GM23338 (cell line): ENCODE measurements around the gene GPR158. TPM values are rescaled to one million over a fixed set of nuclear protein-coding genes. Genes with fewer than 3 reads are reported as not detected.

Experiments
- ATAC-seq: fragments of 200-7000 bp; cut with Tn5 transposase; 3 replicates; pipeline ENCODE4 v1.9.1; 2020
- DNase-seq: peaks from one replicate; pipeline ENCODE4 v3.0.0-alpha.2; 2015; ENCODE audit warnings: low spot score
- H2AFZ ChIP-seq: fragments of 200-600 bp; sonication (generic); 2 replicates; pipeline ENCODE4 v1.8.0; 2016; ENCODE audit warnings: antibody characterized with exemption, mild to moderate bottlenecking, moderate library complexity
- H3F3A ChIP-seq: fragments of 200-600 bp; sonication (generic); replicated peaks from 2 replicates; pipeline ENCODE4 v1.8.0; 2017; ENCODE audit warnings: antibody characterized with exemption, mixed run types, low read depth
- H3K27ac ChIP-seq: fragments of 200-600 bp; sonication (generic); 2 replicates; pipeline ENCODE4 v1.6.1; 2016; ENCODE audit warnings: low read depth
- H3K27me3 ChIP-seq: fragments of 200-600 bp; sonication (generic); 2 replicates; pipeline ENCODE4 v1.8.0; 2016; ENCODE audit warnings: mild to moderate bottlenecking, mixed run types, moderate library complexity; ENCODE audit not compliant: insufficient read depth
- H3K36me3 ChIP-seq: fragments of 200-600 bp; sonication (generic); 2 replicates; pipeline ENCODE4 v1.8.0; 2016; ENCODE audit warnings: mild to moderate bottlenecking; ENCODE audit not compliant: insufficient read depth
- H3K4me1 ChIP-seq: fragments of 200-600 bp; sonication (generic); 2 replicates; pipeline ENCODE4 v1.8.0; 2016; ENCODE audit warnings: mild to moderate bottlenecking, moderate library complexity; ENCODE audit not compliant: insufficient read depth
- H3K4me2 ChIP-seq: fragments of 200-600 bp; sonication (generic); 2 replicates; pipeline ENCODE4 v1.7.1; 2017; ENCODE audit warnings: mixed run types
- H3K4me3 ChIP-seq: fragments of 200-600 bp; sonication (generic); 2 replicates; pipeline ENCODE4 v1.6.1; 2016; ENCODE audit warnings: mixed run types
- H3K79me2 ChIP-seq: fragments of 200-600 bp; sonication (generic); replicated peaks from 2 replicates; pipeline ENCODE4 v1.8.0; 2017; ENCODE audit warnings: mild to moderate bottlenecking; ENCODE audit not compliant: insufficient read depth
- H3K9me2 ChIP-seq: fragments of 200-600 bp; sonication (generic); 2 replicates; pipeline ENCODE4 v1.8.0; 2017; ENCODE audit not compliant: insufficient read depth
- H4K20me1 ChIP-seq: fragments of 200-600 bp; sonication (generic); replicated peaks from 2 replicates; pipeline ENCODE4 v1.8.0; 2017; ENCODE audit warnings: mild to moderate bottlenecking; ENCODE audit not compliant: insufficient read depth
- H3K27ac Mint-ChIP-seq: 2 replicates; pipeline ENCODE4 v1.8.0; 2020; ENCODE audit warnings: inconsistent platforms, mild to moderate bottlenecking, moderate library complexity, mixed read lengths
- H3K27me3 Mint-ChIP-seq: 3 replicates; pipeline ENCODE4 v1.8.0; 2022; ENCODE audit warnings: low read depth, mild to moderate bottlenecking, moderate library complexity, mixed read lengths, inconsistent platforms; ENCODE audit not compliant: insufficient read depth, poor library complexity
- H3K36me3 Mint-ChIP-seq: 3 replicates; pipeline ENCODE4 v1.8.0; 2021; ENCODE audit warnings: low read depth, mild to moderate bottlenecking, inconsistent platforms, moderate library complexity, mixed read lengths
- H3K4me1 Mint-ChIP-seq: 3 replicates; pipeline ENCODE4 v1.8.0; 2020; ENCODE audit warnings: mild to moderate bottlenecking, inconsistent platforms, mixed read lengths
- H3K4me3 Mint-ChIP-seq: 3 replicates; pipeline ENCODE4 v1.8.0; 2021; ENCODE audit warnings: moderate library complexity, mild to moderate bottlenecking, inconsistent platforms, mixed read lengths
- H3K9me3 Mint-ChIP-seq: 3 replicates; pipeline ENCODE4 v1.8.0; 2020; ENCODE audit warnings: moderate library complexity, mild to moderate bottlenecking, inconsistent platforms, mixed read lengths
- CREB1 ChIP-seq: fragments of 250-450 bp; sonication (Bioruptor Pico); IDR thresholded peaks from 2 replicates; pipeline ENCODE4 v1.5.0; 2020; ENCODE audit warnings: low read depth, mild to moderate bottlenecking, moderate library complexity
- EZH2 ChIP-seq: fragments of 200-600 bp; sonication (generic); IDR thresholded peaks from one replicate; pipeline ENCODE4 v1.8.0; 2017; ENCODE audit warnings: antibody characterized with exemption, mild to moderate bottlenecking, low read depth; ENCODE audit not compliant: unreplicated experiment
- EZH2phosphoT487 ChIP-seq: fragments of 200-600 bp; sonication (generic); IDR thresholded peaks from one replicate; pipeline ENCODE4 v1.8.1; 2018; ENCODE audit warnings: antibody characterized with exemption; ENCODE audit not compliant: unreplicated experiment
- JUNB ChIP-seq: IDR thresholded peaks from one replicate; pipeline ENCODE4 v1.6.1; 2016; ENCODE audit warnings: antibody characterized with exemption; ENCODE audit not compliant: unreplicated experiment
- NANOG ChIP-seq: IDR thresholded peaks from 2 replicates; pipeline ENCODE4 v1.6.1; 2016; ENCODE audit warnings: antibody characterized with exemption, borderline replicate concordance
- POLR2AphosphoS5 ChIP-seq: IDR thresholded peaks from 2 replicates; pipeline ENCODE4 v1.6.1; 2016; ENCODE audit warnings: antibody characterized with exemption, low read depth
- REST ChIP-seq: IDR thresholded peaks from one replicate; pipeline ENCODE4 v1.6.1; 2018; ENCODE audit warnings: antibody characterized with exemption; ENCODE audit not compliant: unreplicated experiment
- STAT1 ChIP-seq: IDR thresholded peaks from one replicate; pipeline ENCODE4 v1.6.1; 2016; ENCODE audit warnings: antibody characterized with exemption; ENCODE audit not compliant: unreplicated experiment
- ZNF114 ChIP-seq: fragments of 250-450 bp; sonication (Bioruptor Pico); IDR thresholded peaks from 2 replicates; pipeline ENCODE4 v1.5.0; 2020; ENCODE audit warnings: mild to moderate bottlenecking, moderate library complexity
- ZNF331 ChIP-seq: fragments of 250-450 bp; sonication (Bioruptor Pico); IDR thresholded peaks from 2 replicates; pipeline ENCODE4 v1.5.0; 2020; ENCODE audit warnings: low read depth, mild to moderate bottlenecking, moderate library complexity
- ZNF462 ChIP-seq: fragments of 250-450 bp; sonication (Bioruptor Pico); IDR thresholded peaks from 2 replicates; pipeline ENCODE4 v1.5.0; 2020; ENCODE audit warnings: mild to moderate bottlenecking, moderate library complexity
- polyA plus RNA-seq: library from polyadenylated mRNA; unstranded; fragments of >200 nt; fragmentation: Nextera tagmentation; extraction: Ambion mirVana; gene quantifications from 2 replicates; pipeline ENCODE4 v1.2.1, GENCODE V29; 2016
- total RNA-seq: library from RNA; depleted of rRNA; stranded (reverse); fragments of >200 nt; shearing (Covaris generic); gene quantifications from 2 replicates; pipeline ENCODE4 v1.2.3, GENCODE V29; 2014
- TF ChIP-seq, protein P1 (sequence below), 2 experiments: fragments of 200-600 bp in 1 of 2; sonication (generic) in 1 of 2; conservative IDR thresholded peaks; 2 replicates each; pipeline versions ENCODE4 v1.5.1 to v1.6.1; 2016 to 2017; ENCODE audit warnings: antibody characterized with exemption in 2 of 2, low read depth in 2 of 2, mild to moderate bottlenecking in 2 of 2, moderate library complexity in 1 of 2
- TF ChIP-seq, protein P2 (sequence below): IDR thresholded peaks from 2 replicates; pipeline ENCODE4 v1.6.1; 2016; ENCODE audit warnings: antibody characterized with exemption

Gene GPR158
- total and polyA plus RNA-seq, 2 experiments from 2014 or later = 0.13 to 1.5 TPM

GRCh38 chr10:25198151-25198550, 23.4 kb downstream of the GPR158 start:
- TF ChIP-seq ZNF331 (CRISPR knock-in tag) (no peak), STAT1 (no peak), NANOG (no peak), ZNF462 (CRISPR knock-in tag) (no peak), EZH2 (no peak), JUNB (no peak), POLR2AphosphoS5 (no peak), ZNF114 (CRISPR knock-in tag) (no peak), CREB1 (CRISPR knock-in tag) (no peak), EZH2phosphoT487 (no peak), REST (no peak)
- TF ChIP-seq, protein P1, sequence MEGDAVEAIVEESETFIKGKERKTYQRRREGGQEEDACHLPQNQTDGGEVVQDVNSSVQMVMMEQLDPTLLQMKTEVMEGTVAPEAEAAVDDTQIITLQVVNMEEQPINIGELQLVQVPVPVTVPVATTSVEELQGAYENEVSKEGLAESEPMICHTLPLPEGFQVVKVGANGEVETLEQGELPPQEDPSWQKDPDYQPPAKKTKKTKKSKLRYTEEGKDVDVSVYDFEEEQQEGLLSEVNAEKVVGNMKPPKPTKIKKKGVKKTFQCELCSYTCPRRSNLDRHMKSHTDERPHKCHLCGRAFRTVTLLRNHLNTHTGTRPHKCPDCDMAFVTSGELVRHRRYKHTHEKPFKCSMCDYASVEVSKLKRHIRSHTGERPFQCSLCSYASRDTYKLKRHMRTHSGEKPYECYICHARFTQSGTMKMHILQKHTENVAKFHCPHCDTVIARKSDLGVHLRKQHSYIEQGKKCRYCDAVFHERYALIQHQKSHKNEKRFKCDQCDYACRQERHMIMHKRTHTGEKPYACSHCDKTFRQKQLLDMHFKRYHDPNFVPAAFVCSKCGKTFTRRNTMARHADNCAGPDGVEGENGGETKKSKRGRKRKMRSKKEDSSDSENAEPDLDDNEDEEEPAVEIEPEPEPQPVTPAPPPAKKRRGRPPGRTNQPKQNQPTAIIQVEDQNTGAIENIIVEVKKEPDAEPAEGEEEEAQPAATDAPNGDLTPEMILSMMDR (conservative IDR thresholded peaks at IDR 0.05; ENCODE audit: low read depth in 2 of 2) = no peak
- TF ChIP-seq, protein P2, sequence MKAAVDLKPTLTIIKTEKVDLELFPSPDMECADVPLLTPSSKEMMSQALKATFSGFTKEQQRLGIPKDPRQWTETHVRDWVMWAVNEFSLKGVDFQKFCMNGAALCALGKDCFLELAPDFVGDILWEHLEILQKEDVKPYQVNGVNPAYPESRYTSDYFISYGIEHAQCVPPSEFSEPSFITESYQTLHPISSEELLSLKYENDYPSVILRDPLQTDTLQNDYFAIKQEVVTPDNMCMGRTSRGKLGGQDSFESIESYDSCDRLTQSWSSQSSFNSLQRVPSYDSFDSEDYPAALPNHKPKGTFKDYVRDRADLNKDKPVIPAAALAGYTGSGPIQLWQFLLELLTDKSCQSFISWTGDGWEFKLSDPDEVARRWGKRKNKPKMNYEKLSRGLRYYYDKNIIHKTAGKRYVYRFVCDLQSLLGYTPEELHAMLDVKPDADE = no peak
- H3K4me1 ChIP-seq = no peaks in the 10 kb centered on the region
- ATAC-seq = no peak
- H3K27ac ChIP-seq = no peak overlapping the region
- H3K27me3 Mint-ChIP-seq = no peaks in the 10 kb centered on the region
- H3K9me3 Mint-ChIP-seq = no peaks in the 10 kb centered on the region
- no peaks in the 10 kb centered on the region for H3K27me3 ChIP-seq
- H3K79me2 ChIP-seq = no peaks in the 10 kb centered on the region
- H3K36me3 ChIP-seq = no peaks in the 10 kb centered on the region
- H3K9me2 ChIP-seq = no peaks in the 10 kb centered on the region
- H3K27ac Mint-ChIP-seq = no peak overlapping the region
- H3K4me1 Mint-ChIP-seq = no peaks in the 10 kb centered on the region
- no peaks in the 10 kb centered on the region for H3F3A ChIP-seq
- no peaks in the 10 kb centered on the region for H3K36me3 Mint-ChIP-seq
- DNase-seq = no peak
- H3K4me2 ChIP-seq = no peak overlapping the region
- no peaks in the 10 kb centered on the region for H4K20me1 ChIP-seq
- no peak overlapping the region for H3K4me3 ChIP-seq
- no peak overlapping the region for H2AFZ ChIP-seq
- no peak overlapping the region for H3K4me3 Mint-ChIP-seq
